PFSK-1 (cell line): ENCODE results near the gene ADGRF5.

Source experiments
- POLR2AphosphoS5 ChIP-seq: IDR thresholded peaks from 2 replicates; pipeline ENCODE4 v1.6.1; 2012; ENCODE audit warnings: low read depth, mild to moderate bottlenecking, control low read depth, low read length, moderate library complexity
- SIN3A ChIP-seq: IDR thresholded peaks from 2 replicates; pipeline ENCODE4 v1.6.1; 2012; ENCODE audit warnings: mild to moderate bottlenecking, low read length, moderate library complexity, borderline replicate concordance; ENCODE audit not compliant: insufficient read depth
- TAF1 ChIP-seq: IDR thresholded peaks from 2 replicates; pipeline ENCODE4 v1.6.1; 2012; ENCODE audit warnings: low read length, control low read depth, borderline replicate concordance; ENCODE audit not compliant: insufficient read depth
- TF ChIP-seq, protein P1 (sequence below), 2 experiments: IDR thresholded peaks; 2 replicates each; pipeline versions ENCODE4 v1.6.1 to v1.8.0; 2011 to 2012; ENCODE audit warnings: low read depth in 2 of 2, low read length in 2 of 2, control low read depth in 1 of 2, inconsistent platforms in 1 of 2, mild to moderate bottlenecking in 1 of 2, moderate library complexity in 1 of 2; ENCODE audit not compliant: insufficient read depth in 1 of 2

DNA sequence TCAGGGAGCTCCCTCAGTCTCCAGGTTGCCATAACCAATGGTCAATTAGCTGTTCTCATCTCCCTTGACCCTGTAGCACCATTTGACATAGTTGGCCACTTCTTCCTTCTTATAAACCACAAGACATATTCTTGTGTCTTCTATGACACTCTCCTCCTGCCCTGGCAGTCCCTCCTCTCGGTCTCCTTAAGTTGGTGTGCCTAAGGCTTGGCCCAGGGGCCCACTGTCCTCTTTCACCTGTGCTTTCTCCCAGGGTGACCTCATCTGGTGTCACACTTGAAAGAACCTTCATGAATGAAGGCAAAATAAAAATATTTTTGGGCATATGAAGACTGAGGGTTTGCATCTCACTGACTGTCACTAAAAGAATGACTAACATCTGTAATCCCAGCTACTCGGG, 9.7 kb upstream of the ADGRF5 start:
- no peak for TF ChIP-seq TAF1
- TF ChIP-seq, protein P1, sequence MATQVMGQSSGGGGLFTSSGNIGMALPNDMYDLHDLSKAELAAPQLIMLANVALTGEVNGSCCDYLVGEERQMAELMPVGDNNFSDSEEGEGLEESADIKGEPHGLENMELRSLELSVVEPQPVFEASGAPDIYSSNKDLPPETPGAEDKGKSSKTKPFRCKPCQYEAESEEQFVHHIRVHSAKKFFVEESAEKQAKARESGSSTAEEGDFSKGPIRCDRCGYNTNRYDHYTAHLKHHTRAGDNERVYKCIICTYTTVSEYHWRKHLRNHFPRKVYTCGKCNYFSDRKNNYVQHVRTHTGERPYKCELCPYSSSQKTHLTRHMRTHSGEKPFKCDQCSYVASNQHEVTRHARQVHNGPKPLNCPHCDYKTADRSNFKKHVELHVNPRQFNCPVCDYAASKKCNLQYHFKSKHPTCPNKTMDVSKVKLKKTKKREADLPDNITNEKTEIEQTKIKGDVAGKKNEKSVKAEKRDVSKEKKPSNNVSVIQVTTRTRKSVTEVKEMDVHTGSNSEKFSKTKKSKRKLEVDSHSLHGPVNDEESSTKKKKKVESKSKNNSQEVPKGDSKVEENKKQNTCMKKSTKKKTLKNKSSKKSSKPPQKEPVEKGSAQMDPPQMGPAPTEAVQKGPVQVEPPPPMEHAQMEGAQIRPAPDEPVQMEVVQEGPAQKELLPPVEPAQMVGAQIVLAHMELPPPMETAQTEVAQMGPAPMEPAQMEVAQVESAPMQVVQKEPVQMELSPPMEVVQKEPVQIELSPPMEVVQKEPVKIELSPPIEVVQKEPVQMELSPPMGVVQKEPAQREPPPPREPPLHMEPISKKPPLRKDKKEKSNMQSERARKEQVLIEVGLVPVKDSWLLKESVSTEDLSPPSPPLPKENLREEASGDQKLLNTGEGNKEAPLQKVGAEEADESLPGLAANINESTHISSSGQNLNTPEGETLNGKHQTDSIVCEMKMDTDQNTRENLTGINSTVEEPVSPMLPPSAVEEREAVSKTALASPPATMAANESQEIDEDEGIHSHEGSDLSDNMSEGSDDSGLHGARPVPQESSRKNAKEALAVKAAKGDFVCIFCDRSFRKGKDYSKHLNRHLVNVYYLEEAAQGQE (IDR thresholded peaks at IDR 0.05; ENCODE audit: insufficient read depth in 1 of 2, low read depth in 2 of 2, low read length in 2 of 2), result no peak
- no peak for TF ChIP-seq POLR2AphosphoS5
- no peak for TF ChIP-seq SIN3A
